Adrenal gland (tissue), 12 donors: Measurements from ENCODE around the gene FAM117B. TPM values are rescaled to one million over a fixed set of nuclear protein-coding genes. Genes with fewer than 3 reads are reported as not detected.

ENCODE experiments used
- DNase-seq, 7 donors: peaks; one replicate each; pipeline ENCODE4 v3.0.0-alpha.2; 2019 to 2020
- H3K27ac ChIP-seq, 5 donors: fragments of 200-600 bp; sonication (generic) in 4 of 5; 1 replicate in 3 of 5; 2 replicates in 2 of 5; pipeline versions ENCODE4 v1.5.1 to v1.8.0; 2016 to 2020; ENCODE audit warnings: mild to moderate bottlenecking in 1 of 5
- H3K27me3 ChIP-seq: fragments of 200-600 bp; 2 replicates; pipeline ENCODE4 v1.8.0; 2021
- H3K36me3 ChIP-seq, 2 donors: fragments of 200-600 bp; replicated peaks in 1 of 2; 1 replicate in 1 of 2; 2 replicates in 1 of 2; pipeline versions ENCODE4 v1.5.1 to v1.8.0; 2018 to 2022
- H3K4me1 ChIP-seq, 2 donors: fragments of 200-600 bp; replicated peaks in 1 of 2; 1 replicate in 1 of 2; 2 replicates in 1 of 2; pipeline versions ENCODE4 v1.5.1 to v1.8.0; 2018 to 2021
- H3K4me3 ChIP-seq, 4 donors: fragments of 200-600 bp; sonication (generic) in 3 of 4; one replicate each; pipeline ENCODE4 v1.5.1; 2016 to 2018
- H3K9me3 ChIP-seq, 3 donors: fragments of 200-600 bp; sonication (generic) in 1 of 3; replicated peaks in 1 of 3; 1 replicate in 2 of 3; 2 replicates in 1 of 3; pipeline versions ENCODE4 v1.5.1 to v1.8.0; 2016 to 2021
- POLR2A ChIP-seq, 2 donors: fragments of 450-650 bp; IDR thresholded peaks; one replicate each; pipeline ENCODE4 v1.6.1; 2017; ENCODE audit warnings: antibody characterized with exemption in 2 of 2, mild to moderate bottlenecking in 2 of 2, moderate library complexity in 1 of 2
- WGBS, 4 donors: extraction: QIAGEN DNeasy Blood & Tissue Kit in 2 of 4; methylation state at CpG; one replicate each; pipeline versions ENCODE4 v1.1.5 to v1.1.7; 2013 to 2017; 5-methylcytosine and 5-hydroxymethylcytosine counted together
- intact Hi-C, 2 donors: fragments of 100-400 bp; cut with DNase I; formaldehyde crosslinking; loops; one replicate each; pipeline versions ENCODE4 v1.14.1 to v1.15.0; 2022 to 2023
- polyA plus RNA-seq, 3 donors: library from polyadenylated mRNA; stranded (reverse); fragments of 200-250 nt in 2 of 3; fragments of 350-450 nt in 1 of 3; fragmentation: Illumina TruSeq in 1 of 3; extraction: RNeasy Lipid Tissue Mini Kit (QIAGEN cat#74804) in 1 of 3; gene quantifications; one replicate each; pipeline ENCODE4 v1.2.3, GENCODE V29; 2013 to 2014
- total RNA-seq, 9 donors: library from RNA; depleted of rRNA in 4 of 9; stranded (reverse); fragments of >200 nt in 4 of 9; fragments of 120-200 nt in 1 of 9; fragmentation: NEBNext Ultra II Directional in 1 of 9; extraction: Animal tissue kit (Norgen Biotek cat#: 25700) in 1 of 9; gene quantifications; one replicate each; pipeline versions ENCODE4 v1.1.0 to v1.2.4, GENCODE V29; 2013 to 2023
- TF ChIP-seq, protein P1 (sequence below), 6 experiments: fragments of 450-650 bp in 4 of 6; fragments of 200-600 bp in 2 of 6; sonication (generic) in 1 of 6; IDR thresholded peaks; 1 replicate in 5 of 6; 2 replicates in 1 of 6; pipeline versions ENCODE4 v1.5.1 to v1.8.0; 2016 to 2021; ENCODE audit warnings: antibody characterized with exemption in 6 of 6, mild to moderate bottlenecking in 2 of 6, moderate library complexity in 1 of 6
- donor health status: healthy with polysubstance abuse.
- donor health status: Bipolar disorder and iron deficiency.
- donor health status: DM: yes; HTN: yes; CAD: no.
- donor health status: DM: no; HTN: no; CAD: no.
- donor health status: DM: no; HTN: no; CAD: no.
- donor health status: DM: yes; HTN: yes; CAD: no.

FAM117B gene
- total and polyA plus RNA-seq, 12 donors: 4.7 to 48.2 (median 20.4) TPM

DNA sequence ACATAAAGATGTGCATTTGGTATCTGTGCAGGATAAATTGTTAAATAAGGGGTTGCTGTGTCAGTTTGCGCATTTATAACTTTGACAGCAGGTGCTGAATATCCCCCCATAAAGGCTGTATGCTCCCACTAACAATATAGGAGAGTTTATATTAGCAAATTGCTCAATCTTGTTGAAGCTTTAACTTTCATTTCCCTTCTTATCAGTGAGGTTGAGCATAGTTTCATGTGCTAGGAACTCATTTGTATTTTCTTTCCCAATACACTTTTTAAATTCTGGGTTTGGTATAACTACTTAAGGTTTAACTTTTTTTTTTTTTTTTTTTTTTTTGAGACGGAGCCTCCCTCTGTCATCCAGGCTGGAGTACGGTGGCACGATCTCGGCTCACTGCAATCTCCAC, 89.0 kb downstream of the FAM117B start:
- H3K27me3 ChIP-seq: no peaks in the 10 kb centered on the region
- H3K4me1 ChIP-seq: peaks cover 0 to 7% of the 10 kb centered on the region in 2 donors
- TF ChIP-seq POLR2A (IDR thresholded peaks at IDR 0.05): no peak
- TF ChIP-seq, protein P1, sequence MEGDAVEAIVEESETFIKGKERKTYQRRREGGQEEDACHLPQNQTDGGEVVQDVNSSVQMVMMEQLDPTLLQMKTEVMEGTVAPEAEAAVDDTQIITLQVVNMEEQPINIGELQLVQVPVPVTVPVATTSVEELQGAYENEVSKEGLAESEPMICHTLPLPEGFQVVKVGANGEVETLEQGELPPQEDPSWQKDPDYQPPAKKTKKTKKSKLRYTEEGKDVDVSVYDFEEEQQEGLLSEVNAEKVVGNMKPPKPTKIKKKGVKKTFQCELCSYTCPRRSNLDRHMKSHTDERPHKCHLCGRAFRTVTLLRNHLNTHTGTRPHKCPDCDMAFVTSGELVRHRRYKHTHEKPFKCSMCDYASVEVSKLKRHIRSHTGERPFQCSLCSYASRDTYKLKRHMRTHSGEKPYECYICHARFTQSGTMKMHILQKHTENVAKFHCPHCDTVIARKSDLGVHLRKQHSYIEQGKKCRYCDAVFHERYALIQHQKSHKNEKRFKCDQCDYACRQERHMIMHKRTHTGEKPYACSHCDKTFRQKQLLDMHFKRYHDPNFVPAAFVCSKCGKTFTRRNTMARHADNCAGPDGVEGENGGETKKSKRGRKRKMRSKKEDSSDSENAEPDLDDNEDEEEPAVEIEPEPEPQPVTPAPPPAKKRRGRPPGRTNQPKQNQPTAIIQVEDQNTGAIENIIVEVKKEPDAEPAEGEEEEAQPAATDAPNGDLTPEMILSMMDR (IDR thresholded peaks at IDR 0.05): no peak
- no peak for DNase-seq
- intact Hi-C loops: no loop called here
- WGBS, 4 donors: 91 to 100% (median 97%) methylated on average over 5 of the region's 5 CpGs
- no peaks in the 10 kb centered on the region for H3K36me3 ChIP-seq
- H3K27ac ChIP-seq: no peak overlapping the region
- peaks cover 0 to 6% (median 0%) of the 10 kb centered on the region in 3 donors for H3K9me3 ChIP-seq
- H3K4me3 ChIP-seq: no peak overlapping the region

DNA sequence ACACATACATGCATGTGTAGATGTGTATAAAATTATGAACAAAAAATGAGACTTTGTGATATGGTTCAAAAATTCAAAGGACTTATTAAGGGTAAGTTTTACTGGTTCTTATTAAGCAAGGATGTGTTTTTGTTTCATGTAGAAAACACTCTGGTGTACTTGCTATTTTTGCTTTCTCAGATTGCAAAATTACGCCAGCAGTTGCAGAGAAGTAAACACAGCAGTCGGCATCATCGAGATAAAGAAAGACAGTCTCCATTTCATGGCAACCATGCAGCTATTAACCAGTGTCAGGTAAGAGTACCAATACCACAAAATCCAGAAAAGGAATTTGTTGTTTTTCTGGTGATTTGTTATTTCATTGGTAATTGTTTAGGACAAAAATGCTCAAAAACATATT, 91.3 kb downstream of the FAM117B start:
- Histone ChIP-seq H3K4me3 (no peak overlapping the region), H3K36me3 (no peaks in the 10 kb centered on the region), H3K27me3 (no peaks in the 10 kb centered on the region), H3K9me3 (no peaks in the 10 kb centered on the region), H3K4me1 (no peaks in the 10 kb centered on the region), H3K27ac (no peak overlapping the region)
- TF ChIP-seq, protein P1 (IDR thresholded peaks at IDR 0.05): no peak
- TF ChIP-seq POLR2A (IDR thresholded peaks at IDR 0.05): no peak
- WGBS, 4 donors: 72 to 90% (median 82%) methylated on average over 3 of the region's 3 CpGs
- no peak for DNase-seq
- intact Hi-C loops: no loop called here

DNA sequence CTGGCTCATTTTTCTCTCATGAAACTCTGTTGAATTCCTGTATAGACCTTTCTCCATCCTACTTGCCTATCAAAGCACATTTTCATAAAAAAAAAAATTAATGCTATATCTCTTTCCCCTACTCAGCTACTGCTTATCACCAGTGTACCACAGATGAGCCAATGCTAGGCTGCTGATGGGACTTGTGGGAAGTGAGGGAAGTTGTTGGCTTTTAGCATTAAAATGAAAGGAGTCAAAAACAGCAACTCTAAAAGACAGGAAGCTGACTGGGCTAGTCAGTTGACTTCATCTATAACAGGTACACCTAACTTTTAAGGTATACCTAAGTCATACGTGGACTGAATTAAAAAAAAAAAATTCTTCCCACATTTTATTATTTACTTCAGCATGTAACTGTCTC, 102.1 kb downstream of the FAM117B start:
- 94 to 100% (median 96%) methylated on average over 1 of the region's 1 CpG for WGBS, 4 donors
- no peak overlapping the region for H3K4me3 ChIP-seq
- no peak overlapping the region for H3K27ac ChIP-seq
- no peaks in the 10 kb centered on the region for H3K27me3 ChIP-seq
- no peaks in the 10 kb centered on the region for H3K36me3 ChIP-seq
- intact Hi-C loops: no loop called here
- TF ChIP-seq, protein P1 (IDR thresholded peaks at IDR 0.05): no peak
- TF ChIP-seq POLR2A (IDR thresholded peaks at IDR 0.05): no peak
- DNase-seq: no peak
- peaks cover 0 to 7% (median 0%) of the 10 kb centered on the region in 3 donors for H3K9me3 ChIP-seq
- no peaks in the 10 kb centered on the region for H3K4me1 ChIP-seq

DNA sequence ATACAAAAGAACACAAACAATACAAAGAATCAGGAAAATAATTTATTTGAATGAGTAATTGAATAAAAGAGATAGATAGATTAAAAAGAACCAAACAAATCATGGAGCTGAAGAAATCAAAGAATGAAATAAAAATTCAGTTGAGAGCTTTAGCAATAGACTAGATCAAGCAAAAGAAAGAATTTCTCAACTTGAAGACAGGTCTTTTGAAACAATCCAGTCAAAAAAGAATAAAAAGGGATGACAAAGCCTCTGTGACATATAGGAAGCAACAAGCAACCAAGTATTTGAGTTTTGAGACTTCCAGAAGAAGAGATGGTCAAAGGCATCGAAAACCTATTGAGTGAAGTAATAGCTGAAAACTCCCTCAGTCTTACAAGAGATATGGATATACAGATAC, 108.8 kb downstream of the FAM117B start:
- no peak overlapping the region for H3K4me3 ChIP-seq
- intact Hi-C loops: no loop called here
- no peak for DNase-seq

More for the DNA sequence above, 108.8 kb downstream of the FAM117B start:
- 88 to 100% (median 99%) methylated on average over 1 of the region's 1 CpG for WGBS, 4 donors
- Histone ChIP-seq H3K4me1 (no peaks in the 10 kb centered on the region), H3K9me3 (peaks cover 0 to 12% (median 0%) of the 10 kb centered on the region in 3 donors), H3K27me3 (no peaks in the 10 kb centered on the region), H3K36me3 (no peaks in the 10 kb centered on the region), H3K27ac (no peak overlapping the region)
- TF ChIP-seq POLR2A (IDR thresholded peaks at IDR 0.05): no peak
- TF ChIP-seq, protein P1 (IDR thresholded peaks at IDR 0.05): no peak
